Measurements from ENCODE around the gene MR1.

GRCh38 chr1:181010789-181011188, 23.0 kb upstream of the MR1 start:
- TF ChIP-seq IRF3 (IDR thresholded peaks at IDR 0.05; ENCODE audit: low read depth, low read length) (no peak), CTCF (IDR thresholded peaks at IDR 0.05) (no peak), NRF1 (IDR thresholded peaks at IDR 0.05; ENCODE audit: low read depth, low read length) (no peak), EZH2phosphoT487 (IDR thresholded peaks at IDR 0.05; ENCODE audit: borderline replicate concordance, low read depth) (no peak), NFIC (IDR thresholded peaks at IDR 0.05; ENCODE audit: borderline replicate concordance) (peak; percentile 32; the same call in 1 of the 2 replicates), ZBTB33 (IDR thresholded peaks at IDR 0.05; ENCODE audit: borderline replicate concordance, low read depth) (no peak), YY1 (IDR thresholded peaks at IDR 0.05; ENCODE audit: low read depth) (no peak), POLR2AphosphoS5 (IDR thresholded peaks at IDR 0.05; ENCODE audit: low read depth, low read length) (no peak), SIN3A (IDR thresholded peaks at IDR 0.05; ENCODE audit: borderline replicate concordance, low read depth, low read length) (no peak), USF2 (IDR thresholded peaks at IDR 0.05; ENCODE audit: borderline replicate concordance, low read depth, low read length) (no peak)

Data from SK-N-SH (cell line).